Adrenal gland (tissue), 12 donors: ENCODE data around the gene TLNRD1. TPM values are rescaled to one million over a fixed set of nuclear protein-coding genes. Genes with fewer than 3 reads are reported as not detected.

Experiments used
- DNase-seq, 7 donors: peaks; one replicate each; pipeline ENCODE4 v3.0.0-alpha.2; 2019 to 2020
- H3K27ac ChIP-seq, 5 donors: fragments of 200-600 bp; sonication (generic) in 4 of 5; 1 replicate in 3 of 5; 2 replicates in 2 of 5; pipeline versions ENCODE4 v1.5.1 to v1.8.0; 2016 to 2020; ENCODE audit warnings: mild to moderate bottlenecking in 1 of 5
- H3K27me3 ChIP-seq: fragments of 200-600 bp; 2 replicates; pipeline ENCODE4 v1.8.0; 2021
- H3K36me3 ChIP-seq, 2 donors: fragments of 200-600 bp; replicated peaks in 1 of 2; 1 replicate in 1 of 2; 2 replicates in 1 of 2; pipeline versions ENCODE4 v1.5.1 to v1.8.0; 2018 to 2022
- H3K4me1 ChIP-seq, 2 donors: fragments of 200-600 bp; replicated peaks in 1 of 2; 1 replicate in 1 of 2; 2 replicates in 1 of 2; pipeline versions ENCODE4 v1.5.1 to v1.8.0; 2018 to 2021
- H3K4me3 ChIP-seq, 4 donors: fragments of 200-600 bp; sonication (generic) in 3 of 4; one replicate each; pipeline ENCODE4 v1.5.1; 2016 to 2018
- H3K9me3 ChIP-seq, 3 donors: fragments of 200-600 bp; sonication (generic) in 1 of 3; replicated peaks in 1 of 3; 1 replicate in 2 of 3; 2 replicates in 1 of 3; pipeline versions ENCODE4 v1.5.1 to v1.8.0; 2016 to 2021
- CTCF ChIP-seq, 6 experiments: fragments of 450-650 bp in 4 of 6; fragments of 200-600 bp in 2 of 6; sonication (generic) in 1 of 6; IDR thresholded peaks; 1 replicate in 5 of 6; 2 replicates in 1 of 6; pipeline versions ENCODE4 v1.5.1 to v1.8.0; 2016 to 2021; ENCODE audit warnings: antibody characterized with exemption in 6 of 6, mild to moderate bottlenecking in 2 of 6, moderate library complexity in 1 of 6
- POLR2A ChIP-seq, 2 donors: fragments of 450-650 bp; IDR thresholded peaks; one replicate each; pipeline ENCODE4 v1.6.1; 2017; ENCODE audit warnings: antibody characterized with exemption in 2 of 2, mild to moderate bottlenecking in 2 of 2, moderate library complexity in 1 of 2
- WGBS, 4 donors: extraction: QIAGEN DNeasy Blood & Tissue Kit in 2 of 4; methylation state at CpG; one replicate each; pipeline versions ENCODE4 v1.1.5 to v1.1.7; 2013 to 2017; 5-methylcytosine and 5-hydroxymethylcytosine counted together
- intact Hi-C, 2 donors: fragments of 100-400 bp; cut with DNase I; formaldehyde crosslinking; loops; one replicate each; pipeline versions ENCODE4 v1.14.1 to v1.15.0; 2022 to 2023
- polyA plus RNA-seq, 3 donors: library from polyadenylated mRNA; stranded (reverse); fragments of 200-250 nt in 2 of 3; fragments of 350-450 nt in 1 of 3; fragmentation: Illumina TruSeq in 1 of 3; extraction: RNeasy Lipid Tissue Mini Kit (QIAGEN cat#74804) in 1 of 3; gene quantifications; one replicate each; pipeline ENCODE4 v1.2.3, GENCODE V29; 2013 to 2014
- total RNA-seq, 9 donors: library from RNA; depleted of rRNA in 4 of 9; stranded (reverse); fragments of >200 nt in 4 of 9; fragments of 120-200 nt in 1 of 9; fragmentation: NEBNext Ultra II Directional in 1 of 9; extraction: Animal tissue kit (Norgen Biotek cat#: 25700) in 1 of 9; gene quantifications; one replicate each; pipeline versions ENCODE4 v1.1.0 to v1.2.4, GENCODE V29; 2013 to 2023
- donor health status: healthy with polysubstance abuse.
- donor health status: Bipolar disorder and iron deficiency.
- donor health status: DM: yes; HTN: yes; CAD: no.
- donor health status: DM: no; HTN: no; CAD: no.
- donor health status: DM: no; HTN: no; CAD: no.
- donor health status: DM: yes; HTN: yes; CAD: no.

Gene TLNRD1
- total and polyA plus RNA-seq, 12 donors, result 4.3 to 30.8 (median 19.1) TPM

GRCh38 chr15:81014446-81015093 lies 13.8 kb downstream of the TLNRD1 start:
- Histone ChIP-seq H3K27ac (no peak overlapping the region), H3K4me1 (no peaks in the 10 kb centered on the region), H3K4me3 (no peak overlapping the region), H3K9me3 (no peaks in the 10 kb centered on the region), H3K36me3 (no peaks in the 10 kb centered on the region), H3K27me3 (no peaks in the 10 kb centered on the region)
- WGBS, 4 donors, result 85 to 92% (median 88%) methylated on average over 9 of the region's 9 CpGs
- DNase-seq, result no peak
- no peak for TF ChIP-seq CTCF (IDR thresholded peaks at IDR 0.05)
- TF ChIP-seq POLR2A (IDR thresholded peaks at IDR 0.05), result no peak
- intact Hi-C loops, result no loop called here

- WGBS, 4 donors, result 70 to 84% (median 78%) methylated on average over 8 of the region's 8 CpGs
- no peak overlapping the region for H3K4me3 ChIP-seq
- intact Hi-C loops, result no loop called here
- no peaks in the 10 kb centered on the region for H3K9me3 ChIP-seq
- H3K36me3 ChIP-seq, result no peaks in the 10 kb centered on the region
- no peak for TF ChIP-seq POLR2A (IDR thresholded peaks at IDR 0.05)
- TF ChIP-seq CTCF (IDR thresholded peaks at IDR 0.05), result no peak
- H3K27ac ChIP-seq, result no peak overlapping the region
- H3K4me1 ChIP-seq, result no peaks in the 10 kb centered on the region
- H3K27me3 ChIP-seq, result no peaks in the 10 kb centered on the region
- DNase-seq, result no peak
Measured at GRCh38 chr15:81015621-81016488, 15.1 kb downstream of the TLNRD1 start.

- TF ChIP-seq POLR2A (IDR thresholded peaks at IDR 0.05) (no peak), CTCF (IDR thresholded peaks at IDR 0.05) (no peak)
- Histone ChIP-seq H3K4me3 (no peak overlapping the region), H3K9me3 (no peaks in the 10 kb centered on the region), H3K4me1 (no peaks in the 10 kb centered on the region), H3K27me3 (no peaks in the 10 kb centered on the region), H3K27ac (no peak overlapping the region), H3K36me3 (no peaks in the 10 kb centered on the region)
- intact Hi-C loops, result no loop called here
- no peak for DNase-seq
- 41 to 74% (median 52%) methylated on average over 1 of the region's 1 CpG for WGBS, 4 donors
Measured at GRCh38 chr15:81016489-81017068, 15.9 kb downstream of the TLNRD1 start.

GRCh38 chr15:81018197-81018596 lies 17.5 kb downstream of the TLNRD1 start:
- WGBS, 4 donors, result 94 to 100% (median 98%) methylated on average over 2 of the region's 2 CpGs
- Histone ChIP-seq H3K27ac (no peak overlapping the region), H3K27me3 (no peaks in the 10 kb centered on the region), H3K4me1 (no peaks in the 10 kb centered on the region), H3K9me3 (no peaks in the 10 kb centered on the region), H3K4me3 (no peak overlapping the region), H3K36me3 (no peaks in the 10 kb centered on the region)
- intact Hi-C loops, result no loop called here
- no peak for DNase-seq
- no peak for TF ChIP-seq POLR2A (IDR thresholded peaks at IDR 0.05)
- TF ChIP-seq CTCF (IDR thresholded peaks at IDR 0.05), result no peak
